ENCODE results near the gene TCTN2.

DNA sequence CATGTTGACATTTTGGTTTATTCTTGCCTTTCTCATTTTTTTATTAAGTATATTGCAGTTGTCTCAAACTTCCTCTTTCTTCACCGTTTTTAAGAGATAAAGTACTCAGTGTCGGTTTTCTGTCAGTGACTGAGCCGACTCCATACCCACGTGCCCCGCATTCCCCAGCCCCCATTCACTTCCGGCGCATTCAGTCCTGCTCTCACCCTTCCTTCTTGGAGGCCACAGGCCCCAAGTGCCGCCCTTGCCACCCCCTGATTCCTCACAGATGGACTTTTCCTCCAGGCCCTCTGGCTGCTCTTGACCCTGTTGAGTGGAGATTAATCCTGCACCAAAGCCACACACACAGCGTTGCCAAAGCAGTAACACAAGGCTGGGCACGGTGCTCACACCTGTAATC is 72.1 kb downstream of the TCTN2 start:
- no peak for TF ChIP-seq EZH2 (IDR thresholded peaks at IDR 0.05; ENCODE audit: insufficient read depth, low read length)
- TF ChIP-seq, protein P1, sequence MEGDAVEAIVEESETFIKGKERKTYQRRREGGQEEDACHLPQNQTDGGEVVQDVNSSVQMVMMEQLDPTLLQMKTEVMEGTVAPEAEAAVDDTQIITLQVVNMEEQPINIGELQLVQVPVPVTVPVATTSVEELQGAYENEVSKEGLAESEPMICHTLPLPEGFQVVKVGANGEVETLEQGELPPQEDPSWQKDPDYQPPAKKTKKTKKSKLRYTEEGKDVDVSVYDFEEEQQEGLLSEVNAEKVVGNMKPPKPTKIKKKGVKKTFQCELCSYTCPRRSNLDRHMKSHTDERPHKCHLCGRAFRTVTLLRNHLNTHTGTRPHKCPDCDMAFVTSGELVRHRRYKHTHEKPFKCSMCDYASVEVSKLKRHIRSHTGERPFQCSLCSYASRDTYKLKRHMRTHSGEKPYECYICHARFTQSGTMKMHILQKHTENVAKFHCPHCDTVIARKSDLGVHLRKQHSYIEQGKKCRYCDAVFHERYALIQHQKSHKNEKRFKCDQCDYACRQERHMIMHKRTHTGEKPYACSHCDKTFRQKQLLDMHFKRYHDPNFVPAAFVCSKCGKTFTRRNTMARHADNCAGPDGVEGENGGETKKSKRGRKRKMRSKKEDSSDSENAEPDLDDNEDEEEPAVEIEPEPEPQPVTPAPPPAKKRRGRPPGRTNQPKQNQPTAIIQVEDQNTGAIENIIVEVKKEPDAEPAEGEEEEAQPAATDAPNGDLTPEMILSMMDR (IDR thresholded peaks at IDR 0.05; ENCODE audit: insufficient read depth, low read depth, low read length): no peak

All from astrocyte (in vitro differentiated cells and primary cell).